ENCODE data around the gene SCRN1. TPM values are rescaled to one million over a fixed set of nuclear protein-coding genes. Genes with fewer than 3 reads are reported as not detected.
"Not testable (repeated sequence)": the region's sequence is repeated elsewhere in the genome, so short reads cannot be mapped to it uniquely, and the experiment has no call there.

SCRN1 gene
- total RNA-seq, 1 experiment from 2014 or later = 116 TPM

DNA sequence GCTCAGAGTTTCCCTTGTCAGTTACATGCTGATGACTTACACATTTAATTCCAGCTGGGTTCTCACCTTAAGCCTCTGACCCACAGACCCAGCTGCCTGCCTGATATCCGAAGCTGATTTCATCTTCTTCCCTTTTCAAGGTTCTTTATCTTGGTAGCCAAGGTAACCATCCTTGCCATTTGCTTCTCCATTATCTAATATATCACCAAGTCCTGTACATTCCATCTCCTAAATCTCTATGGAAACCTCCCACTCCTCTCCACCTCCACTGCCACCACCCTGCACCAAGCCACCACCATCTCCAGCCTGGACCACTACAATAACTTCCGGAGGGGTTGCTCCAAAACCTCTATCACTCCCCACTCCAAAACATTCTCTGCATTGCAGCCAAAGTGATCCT, 19.9 kb downstream of the SCRN1 start:
- intact Hi-C loops (cut with micrococcal nuclease; ENCODE audit: unreplicated experiment) = no loop called here
- no peak for DNase-seq
- H3K27me3 Mint-ChIP-seq (ENCODE audit: unreplicated experiment) = no peaks in the 10 kb centered on the region
- H3K27ac Mint-ChIP-seq (ENCODE audit: unreplicated experiment) = no peak overlapping the region
- TF ChIP-seq CTCF (IDR thresholded peaks at IDR 0.05; ENCODE audit: unreplicated experiment) = no peak
- no TSS peak for BruUV-seq (replicated peaks)
- no peak overlapping the region for H3K4me3 Mint-ChIP-seq (ENCODE audit: low read depth, unreplicated experiment)
- H3K4me1 Mint-ChIP-seq (ENCODE audit: low read depth, unreplicated experiment) = peaks cover 22% of the 10 kb centered on the region
- no peaks in the 10 kb centered on the region for H3K9me3 Mint-ChIP-seq (ENCODE audit: low read depth, unreplicated experiment)
- H3K36me3 Mint-ChIP-seq (ENCODE audit: insufficient read depth, unreplicated experiment) = peaks cover 20% of the 10 kb centered on the region
- CTCF ChIA-PET = interaction anchor here (2.0 kb wide), 1 partner anchor 17 kb away, joined by 5 read pairs; no protein-coding TSS in a partner anchor

DNA sequence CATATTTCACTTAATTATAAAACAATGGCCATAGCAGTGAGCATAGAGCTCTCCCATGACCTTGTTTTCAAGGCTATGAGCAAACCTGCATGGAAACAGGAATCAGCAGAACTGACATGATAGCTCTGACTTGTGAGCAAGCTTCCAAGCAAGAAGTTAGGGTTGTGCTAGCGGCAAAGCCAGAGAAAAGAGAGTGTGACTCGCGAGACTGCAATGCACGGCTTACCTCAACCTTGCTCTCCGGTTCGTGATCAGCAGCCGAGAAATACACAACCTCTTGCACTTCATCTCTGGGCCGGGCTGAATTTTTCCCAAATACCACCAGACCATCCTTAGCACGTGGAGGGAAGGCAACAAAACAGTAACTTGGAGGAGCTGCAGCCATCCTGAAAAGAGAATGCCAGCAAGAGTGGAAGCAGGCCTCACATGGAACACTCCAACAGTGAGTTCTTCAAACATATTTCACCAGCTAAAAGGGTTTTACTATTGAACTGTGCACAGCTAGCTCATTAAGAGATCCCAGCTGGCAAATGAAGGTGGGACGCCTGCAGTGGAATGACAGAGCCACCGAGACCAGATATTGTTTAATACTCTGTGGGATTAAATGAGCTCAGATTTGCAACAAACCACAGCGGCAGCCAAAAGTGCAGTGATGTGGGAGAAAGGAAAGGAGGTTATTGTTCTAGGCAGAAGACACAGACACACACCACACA, 20.8 kb downstream of the SCRN1 start:
- CTCF ChIA-PET = interaction anchor here (2.0 kb wide), 1 partner anchor 18 kb away, joined by 5 read pairs; no protein-coding TSS in a partner anchor
- peaks cover 20% of the 10 kb centered on the region for H3K36me3 Mint-ChIP-seq (ENCODE audit: insufficient read depth, unreplicated experiment)
- no peak overlapping the region for H3K4me3 Mint-ChIP-seq (ENCODE audit: low read depth, unreplicated experiment)
- no peaks in the 10 kb centered on the region for H3K9me3 Mint-ChIP-seq (ENCODE audit: low read depth, unreplicated experiment)
- H3K27me3 Mint-ChIP-seq (ENCODE audit: unreplicated experiment) = no peaks in the 10 kb centered on the region
- no peak for DNase-seq
- H3K27ac Mint-ChIP-seq (ENCODE audit: unreplicated experiment) = no peak overlapping the region
- intact Hi-C loops (cut with micrococcal nuclease; ENCODE audit: unreplicated experiment) = no loop called here
- peaks cover 22% of the 10 kb centered on the region for H3K4me1 Mint-ChIP-seq (ENCODE audit: low read depth, unreplicated experiment)
- no peak for TF ChIP-seq CTCF (IDR thresholded peaks at IDR 0.05; ENCODE audit: unreplicated experiment)
- BruUV-seq (replicated peaks) = no TSS peak

DNA sequence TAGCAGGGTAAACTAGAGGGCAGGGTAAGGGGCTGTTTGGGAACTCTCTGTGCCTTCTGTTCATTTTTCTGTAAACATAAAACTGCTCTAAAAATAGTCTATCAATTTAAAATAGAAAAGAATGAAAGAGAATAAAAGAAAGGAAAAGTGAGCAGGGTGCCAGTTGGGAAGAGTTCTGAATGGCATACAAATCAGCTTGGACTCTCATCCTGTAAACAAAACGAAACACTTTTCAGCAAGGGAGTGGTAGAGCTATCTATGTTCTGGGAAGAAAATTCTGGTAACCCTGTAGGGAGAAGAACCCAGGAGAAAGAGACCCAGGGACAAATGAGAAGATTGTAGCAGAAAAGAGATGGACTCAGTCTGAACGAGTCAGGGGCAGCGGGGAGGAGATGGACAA, 24.6 kb downstream of the SCRN1 start:
- no peaks in the 10 kb centered on the region for H3K9me3 Mint-ChIP-seq (ENCODE audit: low read depth, unreplicated experiment)
- H3K4me3 Mint-ChIP-seq (ENCODE audit: low read depth, unreplicated experiment) = no peak overlapping the region
- intact Hi-C loops (cut with micrococcal nuclease; ENCODE audit: unreplicated experiment) = no loop called here
- CTCF ChIA-PET = no interaction called here
- DNase-seq = no peak
- no peak overlapping the region for H3K27ac Mint-ChIP-seq (ENCODE audit: unreplicated experiment)
- no TSS peak for BruUV-seq (replicated peaks)
- H3K27me3 Mint-ChIP-seq (ENCODE audit: unreplicated experiment) = no peaks in the 10 kb centered on the region
- H3K4me1 Mint-ChIP-seq (ENCODE audit: low read depth, unreplicated experiment) = peaks cover 3% of the 10 kb centered on the region
- H3K36me3 Mint-ChIP-seq (ENCODE audit: insufficient read depth, unreplicated experiment) = peaks cover 33% of the 10 kb centered on the region
- TF ChIP-seq CTCF (IDR thresholded peaks at IDR 0.05; ENCODE audit: unreplicated experiment) = no peak

GRCh38 chr7:29962035-29962434, 27.6 kb downstream of the SCRN1 start:
- no peak for DNase-seq
- Mint-ChIP-seq H3K27ac (ENCODE audit: unreplicated experiment) (no peak overlapping the region), H3K4me3 (ENCODE audit: low read depth, unreplicated experiment) (no peak overlapping the region), H3K36me3 (ENCODE audit: insufficient read depth, unreplicated experiment) (peaks cover 32% of the 10 kb centered on the region), H3K9me3 (ENCODE audit: low read depth, unreplicated experiment) (no peaks in the 10 kb centered on the region), H3K27me3 (ENCODE audit: unreplicated experiment) (no peaks in the 10 kb centered on the region), H3K4me1 (ENCODE audit: low read depth, unreplicated experiment) (no peaks in the 10 kb centered on the region)
- intact Hi-C loops (cut with micrococcal nuclease; ENCODE audit: unreplicated experiment) = no loop called here
- CTCF ChIA-PET = no interaction called here
- no peak for TF ChIP-seq CTCF (IDR thresholded peaks at IDR 0.05; ENCODE audit: unreplicated experiment)
- no TSS peak for BruUV-seq (replicated peaks)

DNA sequence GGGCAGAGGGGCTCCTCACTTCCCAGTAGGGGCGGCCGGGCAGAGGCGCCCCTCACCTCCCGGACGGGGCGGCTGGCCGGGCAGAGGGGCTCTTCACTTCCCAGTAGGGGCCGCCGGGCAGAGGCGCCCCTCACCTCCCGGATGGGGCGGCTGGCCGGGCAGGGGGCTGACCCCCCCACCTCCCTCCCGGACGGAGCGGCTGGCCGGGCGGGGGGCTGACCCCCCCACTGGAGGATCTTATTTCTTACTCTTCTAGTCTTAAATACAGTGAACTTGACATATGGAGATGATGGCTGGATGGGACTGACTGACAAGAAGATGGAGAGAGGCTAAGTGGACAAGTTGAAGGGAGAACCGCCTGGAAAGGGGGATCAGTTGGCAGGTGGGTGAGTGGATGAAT, 28.0 kb downstream of the SCRN1 start:
- BruUV-seq (replicated peaks); H3K9me3 Mint-ChIP-seq (ENCODE audit: low read depth, unreplicated experiment); CTCF ChIA-PET; H3K4me3 Mint-ChIP-seq (ENCODE audit: low read depth, unreplicated experiment); DNase-seq; H3K27ac Mint-ChIP-seq (ENCODE audit: unreplicated experiment); H3K4me1 Mint-ChIP-seq (ENCODE audit: low read depth, unreplicated experiment); H3K27me3 Mint-ChIP-seq (ENCODE audit: unreplicated experiment); intact Hi-C loops (cut with micrococcal nuclease; ENCODE audit: unreplicated experiment): not testable (repeated sequence)
- H3K36me3 Mint-ChIP-seq (ENCODE audit: insufficient read depth, unreplicated experiment) = peaks cover 31% of the 10 kb centered on the region
